RWPE2 (cell line): ENCODE data around the gene CEP112.

Experiments
- ATAC-seq: fragments of 200-7000 bp; cut with Tn5 transposase; 3 replicates; pipeline ENCODE4 v1.9.1; 2021; ENCODE audit warnings: low read depth
- DNase-seq: peaks from one replicate; pipeline ENCODE4 v3.0.0-alpha.2; 2020; ENCODE audit warnings: low spot score
- H3K27ac ChIP-seq: fragments of 450-650 bp; 2 replicates; pipeline ENCODE4 v1.5.1; 2017; ENCODE audit warnings: mild to moderate bottlenecking; ENCODE audit not compliant: poor library complexity, severe bottlenecking
- H3K27me3 ChIP-seq: fragments of 250-450 bp; sonication (Bioruptor Pico); 2 replicates; pipeline ENCODE4 v1.5.1; 2021; ENCODE audit warnings: mild to moderate bottlenecking, moderate library complexity; ENCODE audit not compliant: insufficient read depth, poor library complexity, severe bottlenecking
- H3K36me3 ChIP-seq: fragments of 250-450 bp; sonication (Bioruptor Pico); 2 replicates; pipeline ENCODE4 v1.5.1; 2020; ENCODE audit warnings: low read depth, mild to moderate bottlenecking, moderate library complexity
- H3K4me1 ChIP-seq: fragments of 250-450 bp; sonication (Bioruptor Pico); 2 replicates; pipeline ENCODE4 v1.5.1; 2021; ENCODE audit warnings: mild to moderate bottlenecking, moderate library complexity; ENCODE audit not compliant: insufficient read depth, poor library complexity, severe bottlenecking
- H3K4me3 ChIP-seq: fragments of 250-450 bp; sonication (Bioruptor Pico); 2 replicates; pipeline ENCODE4 v1.5.1; 2021; ENCODE audit warnings: mild to moderate bottlenecking, moderate library complexity; ENCODE audit not compliant: severe bottlenecking
- H3K9me3 ChIP-seq: fragments of 250-450 bp; sonication (Bioruptor Pico); 2 replicates; pipeline ENCODE4 v1.5.1; 2021; ENCODE audit warnings: mild to moderate bottlenecking, moderate library complexity; ENCODE audit not compliant: severe bottlenecking
- TF ChIP-seq, protein P1 (sequence below): fragments of 450-650 bp; IDR thresholded peaks from one replicate; pipeline ENCODE4 v1.5.1; 2017; ENCODE audit warnings: mild to moderate bottlenecking, moderate library complexity; ENCODE audit not compliant: poor library complexity, severe bottlenecking

The CEP112 gene

DNA sequence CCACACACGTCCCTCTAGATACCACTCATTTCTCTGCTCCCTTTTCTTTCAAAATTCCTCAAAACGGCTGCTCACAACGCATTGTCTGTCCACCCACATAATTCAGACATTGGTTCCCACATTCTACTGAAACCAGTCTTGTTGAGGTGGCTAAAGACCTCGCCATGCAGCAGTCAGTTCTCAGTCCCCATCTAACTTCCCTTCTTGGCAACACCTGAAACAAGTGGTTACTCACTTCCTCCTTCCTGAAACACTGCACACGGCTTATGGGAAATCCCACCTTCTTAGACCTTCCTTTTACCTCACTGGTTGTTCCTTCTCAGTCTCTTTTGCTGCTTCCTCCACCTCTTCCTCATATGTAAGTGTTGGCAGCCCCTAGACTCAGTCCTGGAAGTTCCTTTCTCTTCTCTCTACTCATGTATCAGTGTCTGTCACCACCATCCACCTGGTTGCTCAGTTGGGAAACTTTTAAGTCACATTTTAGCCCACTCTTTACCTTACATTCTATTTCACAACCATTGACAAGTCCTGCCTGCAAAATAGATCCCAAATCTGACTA is 277.1 kb downstream of the CEP112 start:
- TF ChIP-seq, protein P1, sequence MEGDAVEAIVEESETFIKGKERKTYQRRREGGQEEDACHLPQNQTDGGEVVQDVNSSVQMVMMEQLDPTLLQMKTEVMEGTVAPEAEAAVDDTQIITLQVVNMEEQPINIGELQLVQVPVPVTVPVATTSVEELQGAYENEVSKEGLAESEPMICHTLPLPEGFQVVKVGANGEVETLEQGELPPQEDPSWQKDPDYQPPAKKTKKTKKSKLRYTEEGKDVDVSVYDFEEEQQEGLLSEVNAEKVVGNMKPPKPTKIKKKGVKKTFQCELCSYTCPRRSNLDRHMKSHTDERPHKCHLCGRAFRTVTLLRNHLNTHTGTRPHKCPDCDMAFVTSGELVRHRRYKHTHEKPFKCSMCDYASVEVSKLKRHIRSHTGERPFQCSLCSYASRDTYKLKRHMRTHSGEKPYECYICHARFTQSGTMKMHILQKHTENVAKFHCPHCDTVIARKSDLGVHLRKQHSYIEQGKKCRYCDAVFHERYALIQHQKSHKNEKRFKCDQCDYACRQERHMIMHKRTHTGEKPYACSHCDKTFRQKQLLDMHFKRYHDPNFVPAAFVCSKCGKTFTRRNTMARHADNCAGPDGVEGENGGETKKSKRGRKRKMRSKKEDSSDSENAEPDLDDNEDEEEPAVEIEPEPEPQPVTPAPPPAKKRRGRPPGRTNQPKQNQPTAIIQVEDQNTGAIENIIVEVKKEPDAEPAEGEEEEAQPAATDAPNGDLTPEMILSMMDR = no peak
- ATAC-seq = no peak
- H3K4me1 ChIP-seq = no peaks in the 10 kb centered on the region
- H3K27me3 ChIP-seq = no peaks in the 10 kb centered on the region
- H3K27ac ChIP-seq = no peak overlapping the region
- DNase-seq = no peak
- no peak overlapping the region for H3K4me3 ChIP-seq
- peaks cover 8% of the 10 kb centered on the region for H3K9me3 ChIP-seq
- H3K36me3 ChIP-seq = no peaks in the 10 kb centered on the region

DNA sequence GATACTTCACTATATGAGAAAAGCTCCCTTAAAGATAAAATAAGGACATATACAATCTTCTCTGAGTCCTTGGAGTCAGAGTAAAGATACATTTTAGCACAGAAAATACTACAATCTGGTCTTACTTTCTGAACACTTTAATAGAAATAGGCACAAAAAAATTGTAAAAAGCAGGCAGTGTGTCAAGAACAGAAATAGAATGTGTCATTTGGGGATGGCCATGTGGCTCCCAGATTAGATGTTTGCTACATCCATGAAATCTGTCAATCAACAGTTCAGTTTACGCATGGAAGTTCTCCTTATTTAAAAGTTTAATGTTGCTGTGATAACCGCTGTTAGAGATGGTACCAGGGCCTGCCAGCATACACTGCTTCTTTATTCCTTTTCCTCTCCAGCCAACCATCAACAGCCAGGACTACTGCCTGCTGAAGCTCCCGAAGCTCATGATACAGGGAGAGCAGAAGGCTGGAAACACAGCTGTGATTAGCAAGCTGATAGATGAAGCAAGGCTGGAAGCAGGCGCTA is 278.5 kb downstream of the CEP112 start:
- peaks cover 8% of the 10 kb centered on the region for H3K9me3 ChIP-seq
- no peaks in the 10 kb centered on the region for H3K36me3 ChIP-seq
- DNase-seq (no peak), ATAC-seq (no peak)
- H3K27me3 ChIP-seq = no peaks in the 10 kb centered on the region
- no peak overlapping the region for H3K27ac ChIP-seq
- TF ChIP-seq, protein P1 = no peak
- H3K4me3 ChIP-seq = no peak overlapping the region
- H3K4me1 ChIP-seq = no peaks in the 10 kb centered on the region

DNA sequence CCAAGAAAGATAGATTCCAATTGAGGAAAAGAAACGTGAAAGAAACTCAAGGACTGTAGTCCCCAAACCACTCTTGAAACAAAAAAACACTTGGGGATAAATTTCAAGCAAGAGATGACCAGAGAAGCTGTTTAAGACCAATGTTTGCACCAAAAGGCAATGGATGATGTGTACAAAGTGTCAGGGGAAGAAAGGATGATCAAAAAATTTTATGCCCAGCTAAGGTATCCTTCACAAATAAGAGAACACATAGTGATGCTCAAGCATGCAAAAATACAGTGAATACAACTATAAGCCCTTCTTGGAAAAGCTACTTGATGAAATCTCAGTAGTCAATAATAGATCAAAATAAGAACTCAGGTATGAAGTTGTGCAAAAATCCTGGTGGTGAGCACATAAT is 281.1 kb downstream of the CEP112 start:
- Histone ChIP-seq H3K27ac (no peak overlapping the region), H3K36me3 (no peaks in the 10 kb centered on the region), H3K4me3 (no peak overlapping the region), H3K9me3 (peaks cover 8% of the 10 kb centered on the region), H3K4me1 (no peaks in the 10 kb centered on the region), H3K27me3 (no peaks in the 10 kb centered on the region)
- ATAC-seq (no peak), DNase-seq (no peak)
- TF ChIP-seq, protein P1 = no peak

DNA sequence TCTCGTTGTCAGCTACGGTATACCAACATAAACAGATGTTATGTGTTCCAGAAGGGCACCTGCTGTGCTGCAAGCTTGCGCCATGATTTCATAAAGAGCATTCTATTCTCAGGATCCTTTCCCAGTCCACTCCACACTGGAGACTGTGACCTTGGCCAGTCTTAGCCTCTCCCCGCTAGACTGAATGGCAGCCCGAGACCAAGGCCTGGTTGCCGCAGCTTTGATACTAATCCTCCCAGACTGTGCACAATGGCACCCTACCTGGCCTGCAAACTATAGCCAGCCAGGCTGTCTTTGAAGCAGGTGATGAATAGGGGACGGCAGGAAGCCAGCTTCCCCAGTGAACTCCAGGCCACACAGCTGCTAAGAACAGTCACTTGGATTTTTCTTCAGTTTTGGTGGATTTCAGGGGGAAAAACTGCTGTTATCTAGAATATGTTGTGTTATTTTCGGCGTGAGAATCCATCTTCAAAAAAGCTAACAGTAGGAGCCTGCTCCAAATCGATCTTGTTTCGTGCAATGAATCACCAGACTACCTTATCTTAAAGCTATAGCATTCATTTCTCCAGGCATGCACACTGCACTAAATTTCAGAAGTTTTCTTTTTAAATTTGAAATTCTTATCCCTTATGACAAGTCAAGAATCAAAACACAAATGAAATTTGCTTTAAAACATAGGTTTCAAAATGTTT is 289.0 kb downstream of the CEP112 start:
- H3K27me3 ChIP-seq = no peaks in the 10 kb centered on the region

More for the DNA sequence above, 289.0 kb downstream of the CEP112 start:
- no peaks in the 10 kb centered on the region for H3K36me3 ChIP-seq
- no peak overlapping the region for H3K4me3 ChIP-seq
- H3K4me1 ChIP-seq = no peaks in the 10 kb centered on the region
- DNase-seq (no peak), ATAC-seq (no peak)
- no peak overlapping the region for H3K27ac ChIP-seq
- no peaks in the 10 kb centered on the region for H3K9me3 ChIP-seq
- TF ChIP-seq, protein P1 = no peak
